HUDEP-2 (cell line): ENCODE results near the gene TBCK.

Experiments
- DNase-seq, 76 experiments: peaks; one replicate each; lab custom pipeline; 2025; ENCODE audit not compliant: unreplicated experiment in 76 of 76; lab: John Stamatoyannopoulos, UW

The TBCK gene

DNA sequence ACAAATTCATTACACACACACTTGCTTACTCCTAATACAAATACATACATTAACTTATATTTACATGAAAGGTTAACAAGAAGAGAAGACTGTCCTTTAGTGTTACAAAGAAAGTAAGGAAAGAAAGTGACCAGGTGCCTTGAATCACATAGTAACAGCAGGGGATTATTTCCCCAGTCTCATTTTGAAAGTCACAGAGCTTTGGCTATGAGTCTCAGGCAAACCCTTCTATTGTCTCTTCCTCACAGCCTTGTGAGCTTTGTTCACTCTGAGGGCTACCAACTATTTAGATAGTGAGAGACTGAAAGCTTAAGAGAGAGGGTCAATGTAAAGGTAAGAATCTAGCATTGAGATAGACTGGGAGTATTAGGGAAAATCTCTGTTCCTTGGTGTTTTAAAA is 259.1 kb downstream of the TBCK start:
- DNase-seq = no peak

- DNase-seq = no peak
Measured at GRCh38 chr4:106051514-106051913, 264.5 kb downstream of the TBCK start.

DNA sequence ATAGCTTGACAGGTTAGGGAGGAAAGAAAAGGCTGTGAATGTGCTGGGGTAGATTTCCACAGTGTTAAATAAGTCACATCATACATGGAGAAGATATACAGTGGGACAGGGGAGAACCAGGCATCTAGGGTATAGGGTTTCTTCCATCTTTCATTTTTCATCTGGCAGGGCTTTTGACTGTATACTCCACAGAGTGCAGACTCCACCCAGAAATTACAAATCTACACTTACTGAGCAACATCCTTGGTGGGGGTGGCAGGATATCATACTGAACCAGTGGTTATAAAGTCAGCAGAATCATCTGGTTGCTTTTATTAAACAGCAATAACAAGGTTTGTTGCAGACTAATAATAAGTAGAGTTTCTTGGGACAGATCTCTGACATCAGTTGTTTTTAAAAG is 266.5 kb downstream of the TBCK start:
- DNase-seq = no peak

DNA sequence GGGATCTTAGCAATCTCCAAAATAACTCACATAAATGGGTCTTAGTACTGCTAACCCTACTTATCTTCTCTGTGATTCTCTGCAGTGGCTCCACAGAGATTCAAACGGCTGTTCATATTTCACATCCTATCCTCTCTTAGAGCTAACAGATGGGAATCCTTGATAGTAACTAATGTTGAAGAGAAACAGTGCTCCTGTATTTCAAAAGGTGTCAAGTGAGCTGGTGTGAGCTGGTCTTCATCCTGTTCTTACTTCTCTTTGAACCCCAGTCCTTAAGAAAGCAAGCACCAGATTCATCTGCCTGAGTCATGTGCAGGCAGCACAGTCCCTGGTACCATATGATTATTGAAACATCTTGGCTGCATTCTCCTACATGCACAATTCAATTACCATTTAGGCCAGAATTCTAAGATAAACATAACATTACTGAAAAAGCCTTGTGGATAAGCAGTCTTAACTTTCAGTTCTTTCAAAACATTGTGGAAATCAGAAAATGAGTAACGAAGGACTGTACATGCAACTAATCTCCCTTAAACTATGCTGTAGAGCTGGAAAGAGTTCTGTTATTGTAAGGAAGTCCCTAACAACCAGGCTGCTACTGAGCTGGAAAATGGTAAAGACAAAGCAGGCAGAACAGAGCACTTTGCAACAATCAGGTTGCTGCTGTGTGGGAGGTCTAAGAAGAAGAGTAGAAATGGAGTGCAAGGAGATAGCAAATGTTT is 267.6 kb downstream of the TBCK start:
- no peak for DNase-seq

DNA sequence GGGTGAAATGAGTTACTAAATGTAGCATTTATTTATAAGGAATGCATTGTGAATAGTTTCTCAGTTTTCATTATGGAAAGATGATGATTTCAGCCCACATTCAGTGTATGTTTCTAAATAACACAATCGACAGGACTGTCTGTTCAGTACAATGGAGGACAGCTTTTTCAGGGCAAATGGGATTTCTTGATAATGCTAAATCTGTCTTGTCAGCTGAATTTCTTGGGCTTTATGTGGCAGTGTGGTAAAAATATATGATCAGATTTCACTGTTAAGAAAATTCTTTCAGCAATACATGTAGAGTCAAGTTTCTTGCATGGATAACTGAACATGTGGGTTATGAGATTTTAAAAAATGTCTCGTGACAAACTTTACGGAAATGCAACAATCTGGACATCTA is 269.9 kb downstream of the TBCK start:
- no peak for DNase-seq

DNA sequence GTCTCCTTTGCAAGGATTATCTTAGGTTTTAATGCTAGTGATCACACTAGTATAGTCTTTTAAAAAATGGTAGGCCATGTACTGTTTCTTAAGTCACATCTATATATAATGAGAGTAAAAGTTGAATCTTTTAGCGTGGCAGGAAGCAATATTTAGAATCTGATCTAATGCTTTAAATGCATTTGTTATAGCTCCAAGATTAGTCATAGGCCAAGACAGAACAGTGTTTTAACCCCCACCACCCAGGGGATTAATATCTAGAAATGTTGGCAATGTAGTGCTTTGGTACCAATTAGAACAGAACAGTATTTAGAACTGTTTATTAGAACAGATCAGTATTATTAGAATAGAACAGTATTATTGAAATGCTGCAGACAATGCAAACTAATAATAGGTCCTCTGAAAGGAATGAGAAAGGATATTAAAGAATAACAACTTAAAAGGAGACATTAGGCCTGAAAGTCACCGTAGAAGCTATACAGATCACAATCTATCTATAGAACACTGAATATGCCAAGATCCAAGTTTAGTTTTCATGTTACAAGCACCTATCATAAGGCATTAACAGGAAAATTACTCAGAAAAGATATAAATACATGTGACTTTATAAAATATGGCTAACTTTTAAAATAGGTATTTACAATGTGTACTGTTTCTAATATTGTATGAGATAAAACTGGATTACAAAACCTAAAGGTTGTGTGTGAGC is 274.6 kb downstream of the TBCK start:
- DNase-seq = no peak

- no peak for DNase-seq
Measured at GRCh38 chr4:106039796-106040195, 276.2 kb downstream of the TBCK start.

- DNase-seq = no peak
Measured at GRCh38 chr4:106038908-106039307, 277.1 kb downstream of the TBCK start.

GRCh38 chr4:106038012-106038411 is 278.0 kb downstream of the TBCK start:
- DNase-seq = no peak

GRCh38 chr4:106036848-106037247 is 279.2 kb downstream of the TBCK start:
- no peak for DNase-seq

DNA sequence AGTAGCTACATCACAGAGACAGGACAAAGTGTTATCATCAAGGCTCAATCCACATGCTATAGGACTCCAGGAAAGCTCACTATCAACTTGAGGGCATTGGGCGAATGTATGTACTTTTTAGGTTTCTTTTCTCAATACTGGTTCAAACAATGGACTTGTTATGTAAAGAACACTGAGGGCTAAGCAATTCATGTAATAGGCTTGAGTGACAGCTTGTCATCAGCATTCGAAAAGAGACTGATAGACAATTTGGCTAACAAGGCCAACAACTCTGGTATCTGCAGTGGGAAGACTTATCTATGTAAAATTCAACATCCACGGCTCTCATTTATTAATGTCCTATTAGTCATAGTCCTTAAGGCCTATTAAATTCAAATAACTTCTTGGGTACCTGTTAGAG is 279.7 kb downstream of the TBCK start:
- no peak for DNase-seq

GRCh38 chr4:106035204-106035603 is 280.8 kb downstream of the TBCK start:
- DNase-seq = no peak

- DNase-seq = no peak
Measured at GRCh38 chr4:106034751-106035150, 281.3 kb downstream of the TBCK start.

DNA sequence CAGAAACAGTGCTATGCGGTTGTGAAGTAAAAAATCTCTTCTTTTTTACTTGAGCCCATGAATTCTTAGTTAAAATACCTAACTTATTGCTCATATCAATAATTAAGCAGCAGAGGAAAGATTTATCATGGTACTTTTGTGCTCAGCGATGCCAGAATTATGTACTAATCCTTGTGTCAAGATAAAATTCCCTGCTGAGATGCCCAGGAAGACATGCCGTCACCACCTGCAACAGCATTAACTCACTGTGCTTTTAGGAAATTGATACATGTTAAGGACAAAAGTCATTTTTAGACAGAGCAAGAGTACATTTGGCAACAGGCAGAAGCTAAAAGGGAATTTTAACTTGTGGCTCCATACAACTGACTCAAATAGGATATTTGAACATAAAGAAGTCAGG is 281.8 kb downstream of the TBCK start:
- no peak for DNase-seq

DNA sequence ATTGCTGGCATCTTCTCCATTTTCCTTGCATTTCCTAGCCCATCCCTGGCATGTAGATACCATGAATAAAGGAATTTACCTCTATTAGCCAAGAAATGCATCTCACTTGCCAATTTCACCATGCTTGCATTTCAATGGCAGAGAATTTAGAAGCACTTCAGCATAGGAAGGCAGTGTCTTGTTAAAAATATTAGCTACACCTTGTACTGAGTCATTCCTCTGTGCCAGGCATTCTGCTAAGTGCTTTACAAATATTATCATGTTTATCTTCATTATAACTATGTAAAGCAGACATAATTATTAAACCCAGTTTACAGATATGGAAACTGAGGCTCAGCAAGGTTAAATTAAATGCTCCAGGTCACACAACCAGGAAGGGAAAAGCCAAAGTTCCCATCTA is 282.5 kb downstream of the TBCK start:
- no peak for DNase-seq

DNA sequence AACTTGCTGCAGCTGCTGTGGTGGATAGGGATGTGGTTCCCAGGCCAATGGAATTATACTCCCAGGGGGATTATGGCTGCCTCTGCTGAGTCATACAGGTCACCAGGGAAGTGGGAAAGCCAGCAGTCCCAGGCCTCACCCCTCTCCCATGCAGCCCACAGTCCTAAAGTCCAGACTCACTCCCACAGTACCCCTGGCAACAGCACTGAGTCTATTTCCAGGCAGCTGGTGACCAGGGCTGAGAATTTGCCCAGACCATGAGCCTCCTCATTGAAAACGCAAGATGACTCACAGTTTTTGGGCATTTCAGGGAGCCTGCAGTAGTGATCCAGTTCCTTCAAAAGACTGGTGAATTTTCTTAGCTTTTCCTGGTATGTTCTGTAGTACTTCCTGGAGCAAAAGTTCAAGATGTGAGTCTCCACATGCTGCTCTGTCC is 283.1 kb downstream of the TBCK start:
- no peak for DNase-seq

DNA sequence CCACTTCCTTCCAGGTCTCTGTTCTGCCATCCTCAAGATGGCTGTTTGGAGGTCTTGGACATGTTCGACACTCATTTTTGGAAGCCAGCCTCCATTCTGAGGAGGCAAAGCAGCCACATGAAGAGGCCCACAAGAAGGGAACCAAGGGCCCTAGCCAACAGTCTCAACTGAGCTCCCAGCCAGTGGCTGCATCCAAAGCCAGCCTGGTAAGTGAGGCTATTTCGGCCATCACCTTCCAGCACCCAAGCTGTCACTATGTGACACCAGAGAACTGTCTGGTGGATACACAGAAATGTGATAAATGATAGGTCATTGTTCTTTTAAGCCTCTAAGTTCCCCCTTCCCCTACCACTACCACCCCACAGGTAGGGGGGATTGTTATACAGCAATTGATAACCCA is 293.6 kb downstream of the TBCK start:
- DNase-seq = no peak

DNA sequence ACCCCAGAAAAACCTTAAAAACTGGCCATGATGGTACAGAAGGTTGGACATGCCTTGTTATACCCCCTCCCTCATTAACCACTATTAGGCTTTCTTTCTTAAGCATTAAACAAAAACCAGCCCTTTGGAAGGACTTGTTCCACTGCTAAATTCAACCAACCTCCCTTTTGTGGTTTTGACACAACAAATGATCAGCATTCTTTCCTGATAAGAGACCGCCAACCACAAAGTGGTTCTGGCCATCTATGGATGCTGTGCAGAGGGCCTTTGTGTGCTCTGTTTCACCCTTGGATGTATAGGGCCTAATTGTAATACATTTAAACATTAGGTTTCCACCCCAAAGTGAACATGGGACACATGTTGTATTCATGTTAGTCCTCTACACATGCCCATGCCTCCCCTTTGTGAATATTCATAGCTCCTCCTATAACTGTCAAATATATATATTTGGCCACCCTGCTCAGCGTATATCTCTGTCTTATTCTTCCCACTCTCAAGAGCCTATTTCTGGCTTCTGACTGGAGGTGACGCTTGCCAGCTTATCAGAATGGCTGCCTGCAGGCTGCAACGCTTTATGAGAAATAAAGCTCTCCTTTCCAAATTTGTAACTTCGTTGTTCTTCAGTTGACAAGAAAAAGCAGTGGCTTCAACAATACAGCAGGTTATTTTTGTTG is 294.1 kb downstream of the TBCK start:
- peak in 22 of 76 experiments; percentile 0 to 49 (median 22) for DNase-seq

- no peak for DNase-seq
Measured at GRCh38 chr4:106019771-106020170, 296.2 kb downstream of the TBCK start.

GRCh38 chr4:106017975-106018374 is 298.0 kb downstream of the TBCK start:
- no peak for DNase-seq

DNA sequence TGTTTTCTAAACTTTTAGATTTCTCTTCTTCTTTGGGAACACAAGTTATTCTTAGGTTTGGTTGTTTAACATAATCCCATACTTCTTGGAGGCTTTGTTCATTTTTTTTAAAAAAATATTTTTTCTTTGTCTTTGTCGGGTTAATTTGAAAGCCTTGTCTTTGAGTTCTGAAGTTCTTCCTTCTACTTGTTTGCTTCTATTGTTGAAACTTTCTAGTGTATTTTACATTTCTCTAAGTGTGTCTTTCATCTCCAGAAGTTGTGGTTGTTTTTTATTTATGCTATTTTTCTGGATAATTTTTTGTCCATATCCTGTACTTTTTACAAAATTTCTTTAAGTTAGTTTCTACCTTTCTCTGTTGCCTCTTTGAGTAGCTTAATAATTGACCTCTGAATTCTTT is 304.6 kb downstream of the TBCK start:
- no peak for DNase-seq

- DNase-seq = no peak
Measured at GRCh38 chr4:106010761-106011160, 305.2 kb downstream of the TBCK start.
